C4-2B (cell line): ENCODE measurements around the gene CNGA1.

Experiments
- ZFX ChIP-seq: fragments of 450-650 bp; IDR thresholded peaks from 2 replicates; pipeline ENCODE4 v1.6.1; 2017
- TF ChIP-seq, protein P1 (sequence below): fragments of 450-650 bp; conservative IDR thresholded peaks from 2 replicates; pipeline ENCODE4 v1.5.1; 2017; ENCODE audit warnings: mild to moderate bottlenecking

DNA sequence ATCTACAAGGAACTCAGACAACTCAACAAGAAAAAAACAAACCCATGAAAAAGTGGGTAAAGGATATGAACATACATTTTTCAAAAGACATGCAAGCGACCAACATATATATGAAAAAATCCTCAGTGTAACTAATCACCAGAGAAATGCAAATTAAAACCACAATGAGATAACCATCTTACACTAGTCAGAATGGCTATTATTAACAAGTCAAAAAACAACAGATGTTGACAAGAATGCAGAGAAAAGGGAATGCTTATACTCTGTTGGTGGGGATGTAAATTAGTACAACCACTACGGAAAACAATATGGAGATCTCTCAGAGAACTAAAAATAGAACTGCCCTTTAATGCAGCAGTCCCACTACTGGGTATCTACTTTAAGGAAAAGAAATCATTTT lies 12.2 kb upstream of the CNGA1 start:
- TF ChIP-seq, protein P1, sequence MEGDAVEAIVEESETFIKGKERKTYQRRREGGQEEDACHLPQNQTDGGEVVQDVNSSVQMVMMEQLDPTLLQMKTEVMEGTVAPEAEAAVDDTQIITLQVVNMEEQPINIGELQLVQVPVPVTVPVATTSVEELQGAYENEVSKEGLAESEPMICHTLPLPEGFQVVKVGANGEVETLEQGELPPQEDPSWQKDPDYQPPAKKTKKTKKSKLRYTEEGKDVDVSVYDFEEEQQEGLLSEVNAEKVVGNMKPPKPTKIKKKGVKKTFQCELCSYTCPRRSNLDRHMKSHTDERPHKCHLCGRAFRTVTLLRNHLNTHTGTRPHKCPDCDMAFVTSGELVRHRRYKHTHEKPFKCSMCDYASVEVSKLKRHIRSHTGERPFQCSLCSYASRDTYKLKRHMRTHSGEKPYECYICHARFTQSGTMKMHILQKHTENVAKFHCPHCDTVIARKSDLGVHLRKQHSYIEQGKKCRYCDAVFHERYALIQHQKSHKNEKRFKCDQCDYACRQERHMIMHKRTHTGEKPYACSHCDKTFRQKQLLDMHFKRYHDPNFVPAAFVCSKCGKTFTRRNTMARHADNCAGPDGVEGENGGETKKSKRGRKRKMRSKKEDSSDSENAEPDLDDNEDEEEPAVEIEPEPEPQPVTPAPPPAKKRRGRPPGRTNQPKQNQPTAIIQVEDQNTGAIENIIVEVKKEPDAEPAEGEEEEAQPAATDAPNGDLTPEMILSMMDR = no peak
- TF ChIP-seq ZFX = no peak
